Smooth muscle cell (in vitro differentiated cells): Measurements from ENCODE around the gene FYN. TPM values are rescaled to one million over a fixed set of nuclear protein-coding genes. Genes with fewer than 3 reads are reported as not detected.

Experiments used
- DNase-seq: peaks from one replicate; lab custom pipeline; 2025; ENCODE audit not compliant: unreplicated experiment; lab: John Stamatoyannopoulos, UW
- H2AFZ ChIP-seq: fragments of 200-600 bp; sonication (generic); 2 replicates; pipeline ENCODE4 v1.6.0; 2016; ENCODE audit warnings: antibody characterized with exemption, low read depth, mild to moderate bottlenecking
- H3F3A ChIP-seq: fragments of 200-600 bp; sonication (generic); 2 replicates; pipeline ENCODE4 v1.6.0; 2017; ENCODE audit warnings: antibody characterized with exemption, low read depth
- H3K27ac ChIP-seq: fragments of 200-600 bp; sonication (generic); 2 replicates; pipeline ENCODE4 v1.5.1; 2016; ENCODE audit warnings: low read depth, mild to moderate bottlenecking
- H3K27me3 ChIP-seq: fragments of 200-600 bp; sonication (generic); 2 replicates; pipeline ENCODE4 v1.6.1; 2016; ENCODE audit warnings: low read depth, mild to moderate bottlenecking
- H3K36me3 ChIP-seq: fragments of 200-600 bp; sonication (generic); 2 replicates; pipeline ENCODE4 v1.5.1; 2016; ENCODE audit warnings: low read depth
- H3K4me1 ChIP-seq: fragments of 200-600 bp; sonication (generic); 2 replicates; pipeline ENCODE4 v1.5.1; 2016; ENCODE audit warnings: low read depth
- H3K4me2 ChIP-seq: fragments of 200-600 bp; sonication (generic); 2 replicates; pipeline ENCODE4 v1.6.0; 2016; ENCODE audit warnings: mild to moderate bottlenecking
- H3K4me3 ChIP-seq: fragments of 200-600 bp; sonication (generic); 2 replicates; pipeline ENCODE4 v1.5.1; 2016; ENCODE audit warnings: mild to moderate bottlenecking
- H3K79me2 ChIP-seq: fragments of 200-600 bp; sonication (generic); 2 replicates; pipeline ENCODE4 v1.6.0; 2016; ENCODE audit warnings: low read depth, mild to moderate bottlenecking
- H3K9ac ChIP-seq: fragments of 200-600 bp; sonication (generic); 2 replicates; pipeline ENCODE4 v1.6.0; 2016; ENCODE audit warnings: low read depth
- H3K9me3 ChIP-seq: fragments of 200-600 bp; sonication (generic); replicated peaks from 2 replicates; pipeline ENCODE4 v1.5.1; 2016; ENCODE audit warnings: low read depth
- H4K20me1 ChIP-seq: fragments of 200-600 bp; sonication (generic); 2 replicates; pipeline ENCODE4 v1.6.0; 2016; ENCODE audit warnings: low read depth
- CTCF ChIP-seq: fragments of 200-600 bp; sonication (generic); IDR thresholded peaks from 2 replicates; pipeline ENCODE4 v1.5.1; 2017; ENCODE audit warnings: borderline replicate concordance, mild to moderate bottlenecking, antibody characterized with exemption; ENCODE audit not compliant: insufficient read depth, poor library complexity, severe bottlenecking
- WGBS: methylation state at CpG from one replicate; pipeline ENCODE4 v1.1.7; 2016; ENCODE audit warnings: low lambda C conversion rate; 5-methylcytosine and 5-hydroxymethylcytosine counted together
- polyA plus RNA-seq: library from polyadenylated mRNA; unstranded; fragments of >200 nt; fragmentation: Nextera tagmentation; extraction: Ambion mirVana; gene quantifications from 2 replicates; pipeline ENCODE4 v1.2.1, GENCODE V29; 2016
- total RNA-seq: library from RNA; depleted of rRNA; stranded (reverse); fragments of >200 nt; gene quantifications from 2 replicates; pipeline ENCODE4 v1.2.3, GENCODE V29; 2014

FYN gene
- total and polyA plus RNA-seq, 2 experiments from 2014 or later: 110 to 138 TPM

GRCh38 chr6:111845441-111845871 lies 27.8 kb downstream of the FYN start:
- H3K4me1 ChIP-seq: peaks cover 48% of the 10 kb centered on the region
- TF ChIP-seq CTCF: no peak
- no peaks in the 10 kb centered on the region for H3K27me3 ChIP-seq
- no peaks in the 10 kb centered on the region for H3K36me3 ChIP-seq
- H3K27ac ChIP-seq: no peak overlapping the region
- H3K4me2 ChIP-seq: no peak overlapping the region
- H4K20me1 ChIP-seq: peaks cover 82% of the 10 kb centered on the region
- DNase-seq: no peak
- no peaks in the 10 kb centered on the region for H3K9me3 ChIP-seq
- peaks cover under 1% of the 10 kb centered on the region for H3F3A ChIP-seq
- H3K4me3 ChIP-seq: no peak overlapping the region
- no peak overlapping the region for H3K9ac ChIP-seq
- WGBS: 90% methylated on average over 8 of the region's 8 CpGs
- peaks cover 63% of the 10 kb centered on the region for H3K79me2 ChIP-seq
- H2AFZ ChIP-seq: no peak overlapping the region

- peaks cover 48% of the 10 kb centered on the region for H3K4me1 ChIP-seq
- H3F3A ChIP-seq: peaks cover 5% of the 10 kb centered on the region
- DNase-seq: no peak
- WGBS: 73% methylated on average over 2 of the region's 2 CpGs
- no peak overlapping the region for H3K9ac ChIP-seq
- H3K27me3 ChIP-seq: no peaks in the 10 kb centered on the region
- H3K9me3 ChIP-seq: no peaks in the 10 kb centered on the region
- H2AFZ ChIP-seq: no peak overlapping the region
- H3K36me3 ChIP-seq: no peaks in the 10 kb centered on the region
- no peak for TF ChIP-seq CTCF
- H3K79me2 ChIP-seq: peaks cover 63% of the 10 kb centered on the region
- no peak overlapping the region for H3K27ac ChIP-seq
- no peak overlapping the region for H3K4me3 ChIP-seq
- H4K20me1 ChIP-seq: peaks cover 77% of the 10 kb centered on the region
- no peak overlapping the region for H3K4me2 ChIP-seq
Observed at GRCh38 chr6:111844921-111845320, 28.3 kb downstream of the FYN start.

GRCh38 chr6:111844376-111844775 lies 28.9 kb downstream of the FYN start:
- H3K27me3 ChIP-seq: no peaks in the 10 kb centered on the region
- peaks cover 48% of the 10 kb centered on the region for H3K4me1 ChIP-seq
- no peak overlapping the region for H3K9ac ChIP-seq
- no peak for DNase-seq
- no peaks in the 10 kb centered on the region for H3K36me3 ChIP-seq
- peak overlapping the region; percentile 66 for H3K4me2 ChIP-seq
- TF ChIP-seq CTCF: no peak
- H3K27ac ChIP-seq: peak overlapping the region; percentile 64
- H3K9me3 ChIP-seq: no peaks in the 10 kb centered on the region
- H3K4me3 ChIP-seq: no peak overlapping the region
- no peak overlapping the region for H2AFZ ChIP-seq
- peaks cover 63% of the 10 kb centered on the region for H3K79me2 ChIP-seq
- WGBS: 70% methylated on average over 4 of the region's 4 CpGs
- peaks cover 71% of the 10 kb centered on the region for H4K20me1 ChIP-seq
- H3F3A ChIP-seq: peaks cover 5% of the 10 kb centered on the region
